GM18511 (cell line): Measurements from ENCODE around the gene SLFNL1.

Experiments
- ATAC-seq: cut with Tn5 transposase; IDR thresholded peaks from one replicate; pipeline ENCODE4 v1.9.1; 2021; ENCODE audit warnings: mild to moderate bottlenecking, moderate library complexity; ENCODE audit not compliant: unreplicated experiment

SLFNL1 gene

GRCh38 chr1:41021526-41022308 is at the start of gene SLFNL1:
TSS of gene SLFNL1 (minus strand) at chr1:41021725. CDS start at chr1:41020660, 1,065 bp downstream.
- no peak for ATAC-seq

GRCh38 chr1:41056907-41057306 is 35.4 kb upstream of the SLFNL1 start:
- ATAC-seq = no peak

- no peak for ATAC-seq
Measured at GRCh38 chr1:41053316-41053715, 31.8 kb upstream of the SLFNL1 start.

GRCh38 chr1:41051022-41051421 is 29.5 kb upstream of the SLFNL1 start:
- ATAC-seq = no peak

GRCh38 chr1:41048540-41048939 is 27.0 kb upstream of the SLFNL1 start:
- ATAC-seq = no peak

- no peak for ATAC-seq
Measured at GRCh38 chr1:41046347-41046775, 24.8 kb upstream of the SLFNL1 start.

GRCh38 chr1:41045740-41046139 is 24.2 kb upstream of the SLFNL1 start:
- ATAC-seq = no peak

GRCh38 chr1:41044187-41044586 is 22.7 kb upstream of the SLFNL1 start:
- ATAC-seq = no peak

GRCh38 chr1:41041614-41042270 is 20.2 kb upstream of the SLFNL1 start:
- no peak for ATAC-seq

- ATAC-seq = no peak
Measured at GRCh38 chr1:41038110-41038509, 16.6 kb upstream of the SLFNL1 start.

GRCh38 chr1:41037116-41037903 is 15.8 kb upstream of the SLFNL1 start:
- ATAC-seq = no peak

GRCh38 chr1:41033272-41033671 is 11.7 kb upstream of the SLFNL1 start:
- ATAC-seq = no peak

- no peak for ATAC-seq
Measured at GRCh38 chr1:41032147-41032546, 10.6 kb upstream of the SLFNL1 start.

GRCh38 chr1:41030872-41031616 is 9.5 kb upstream of the SLFNL1 start:
- no peak for ATAC-seq

- no peak for ATAC-seq
Measured at GRCh38 chr1:41028034-41028642, 6.6 kb upstream of the SLFNL1 start.

GRCh38 chr1:41025979-41026819 is 4.7 kb upstream of the SLFNL1 start:
- ATAC-seq = no peak

- ATAC-seq = no peak
Measured at GRCh38 chr1:41024953-41025352, 3.4 kb upstream of the SLFNL1 start.

- no peak for ATAC-seq
Measured at GRCh38 chr1:41023279-41023990, 1.9 kb upstream of the SLFNL1 start.

- no peak for ATAC-seq
Measured at GRCh38 chr1:41022424-41022823, 899 bp upstream of the SLFNL1 start.
